Tibial artery (tissue), 4 donors: ENCODE data around the gene LGALS3BP.

Source experiments
- DNase-seq, 2 donors: peaks; one replicate each; pipeline ENCODE4 v3.0.0-alpha.2; 2019
- H3K27ac ChIP-seq, 2 donors: fragments of 200-600 bp; sonication (generic) in 1 of 2; 1 replicate in 1 of 2; 2 replicates in 1 of 2; pipeline ENCODE4 v1.5.1; 2018 to 2019; ENCODE audit warnings: mild to moderate bottlenecking in 1 of 2
- H3K27me3 ChIP-seq, 2 donors: fragments of 200-600 bp; sonication (generic) in 1 of 2; one replicate each; pipeline versions ENCODE4 v1.5.1 to v1.6.0; 2016 to 2019
- H3K36me3 ChIP-seq, 3 donors: fragments of 200-600 bp; sonication (generic) in 2 of 3; one replicate each; pipeline ENCODE4 v1.5.1; 2016 to 2019; ENCODE audit warnings: mild to moderate bottlenecking in 2 of 3
- H3K4me1 ChIP-seq, 4 donors: fragments of 200-600 bp; sonication (generic) in 2 of 4; 1 replicate in 3 of 4; 2 replicates in 1 of 4; pipeline ENCODE4 v1.5.1; 2016 to 2019
- H3K4me3 ChIP-seq, 2 donors: fragments of 200-600 bp; sonication (generic) in 1 of 2; 1 replicate in 1 of 2; 2 replicates in 1 of 2; pipeline ENCODE4 v1.5.1; 2018 to 2019; ENCODE audit warnings: mild to moderate bottlenecking in 2 of 2
- H3K9me3 ChIP-seq, 3 donors: fragments of 200-600 bp; sonication (generic) in 1 of 3; one replicate each; pipeline ENCODE4 v1.5.1; 2016 to 2019
- intact Hi-C: fragments of 100-400 bp; cut with DNase I; formaldehyde crosslinking; loops from one replicate; pipeline ENCODE4 v1.15.0; 2023; ENCODE audit warnings: low total_unique reads
- TF ChIP-seq, protein P1 (sequence below), 2 experiments: fragments of 200-600 bp in 1 of 2; fragments of 450-650 bp in 1 of 2; IDR thresholded peaks; one replicate each; pipeline ENCODE4 v1.5.1; 2017 to 2019; ENCODE audit warnings: antibody characterized with exemption in 2 of 2, mild to moderate bottlenecking in 1 of 2, moderate library complexity in 1 of 2

The LGALS3BP gene

DNA sequence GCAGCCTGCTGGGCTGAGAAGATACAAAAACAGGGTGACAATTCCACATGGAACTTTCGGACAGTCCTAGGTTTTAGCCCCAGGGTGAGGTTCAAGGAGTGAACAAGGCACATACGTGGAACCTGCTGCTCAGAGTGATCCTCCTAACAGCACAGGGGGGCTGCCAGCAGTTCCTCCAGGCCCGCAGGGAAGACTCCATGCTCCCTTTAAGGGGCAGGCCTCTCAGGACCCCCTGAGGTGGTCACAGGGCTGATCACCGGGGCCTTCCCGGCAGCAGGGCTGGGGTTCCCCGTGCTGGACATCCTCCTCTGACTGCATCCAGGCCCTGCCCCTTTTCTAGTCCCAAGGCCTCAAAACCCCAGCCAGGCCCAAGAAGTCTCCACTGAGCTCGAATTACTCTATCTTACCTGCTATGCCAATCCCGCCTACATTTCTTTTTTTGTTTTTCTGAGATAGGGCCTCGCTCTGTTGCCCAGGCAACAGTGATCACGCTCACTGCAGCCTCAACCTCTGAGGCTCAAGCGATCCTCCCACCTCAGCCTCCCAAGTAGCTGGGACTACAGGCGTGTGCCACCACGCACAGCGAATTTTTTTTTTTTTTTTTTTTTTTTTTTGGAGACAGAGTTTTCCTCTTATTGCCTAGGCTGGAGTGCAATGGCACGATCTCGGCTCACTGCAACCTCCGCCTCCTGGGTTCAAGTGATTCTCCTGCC is 19.5 kb upstream of the LGALS3BP start:
- Histone ChIP-seq H3K4me3 (no peak overlapping the region), H3K9me3 (no peaks in the 10 kb centered on the region), H3K4me1 (peaks cover 0 to 54% (median 38%) of the 10 kb centered on the region in 4 donors), H3K27me3 (no peaks in the 10 kb centered on the region), H3K36me3 (peaks cover 10 to 51% (median 35%) of the 10 kb centered on the region in 3 donors), H3K27ac (peak overlapping the region; percentile 67 to 87)
- TF ChIP-seq, protein P1, sequence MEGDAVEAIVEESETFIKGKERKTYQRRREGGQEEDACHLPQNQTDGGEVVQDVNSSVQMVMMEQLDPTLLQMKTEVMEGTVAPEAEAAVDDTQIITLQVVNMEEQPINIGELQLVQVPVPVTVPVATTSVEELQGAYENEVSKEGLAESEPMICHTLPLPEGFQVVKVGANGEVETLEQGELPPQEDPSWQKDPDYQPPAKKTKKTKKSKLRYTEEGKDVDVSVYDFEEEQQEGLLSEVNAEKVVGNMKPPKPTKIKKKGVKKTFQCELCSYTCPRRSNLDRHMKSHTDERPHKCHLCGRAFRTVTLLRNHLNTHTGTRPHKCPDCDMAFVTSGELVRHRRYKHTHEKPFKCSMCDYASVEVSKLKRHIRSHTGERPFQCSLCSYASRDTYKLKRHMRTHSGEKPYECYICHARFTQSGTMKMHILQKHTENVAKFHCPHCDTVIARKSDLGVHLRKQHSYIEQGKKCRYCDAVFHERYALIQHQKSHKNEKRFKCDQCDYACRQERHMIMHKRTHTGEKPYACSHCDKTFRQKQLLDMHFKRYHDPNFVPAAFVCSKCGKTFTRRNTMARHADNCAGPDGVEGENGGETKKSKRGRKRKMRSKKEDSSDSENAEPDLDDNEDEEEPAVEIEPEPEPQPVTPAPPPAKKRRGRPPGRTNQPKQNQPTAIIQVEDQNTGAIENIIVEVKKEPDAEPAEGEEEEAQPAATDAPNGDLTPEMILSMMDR (IDR thresholded peaks at IDR 0.05): no peak
- intact Hi-C loops: no loop called here
- peak in 1 of 2 donors; percentile 67 for DNase-seq

DNA sequence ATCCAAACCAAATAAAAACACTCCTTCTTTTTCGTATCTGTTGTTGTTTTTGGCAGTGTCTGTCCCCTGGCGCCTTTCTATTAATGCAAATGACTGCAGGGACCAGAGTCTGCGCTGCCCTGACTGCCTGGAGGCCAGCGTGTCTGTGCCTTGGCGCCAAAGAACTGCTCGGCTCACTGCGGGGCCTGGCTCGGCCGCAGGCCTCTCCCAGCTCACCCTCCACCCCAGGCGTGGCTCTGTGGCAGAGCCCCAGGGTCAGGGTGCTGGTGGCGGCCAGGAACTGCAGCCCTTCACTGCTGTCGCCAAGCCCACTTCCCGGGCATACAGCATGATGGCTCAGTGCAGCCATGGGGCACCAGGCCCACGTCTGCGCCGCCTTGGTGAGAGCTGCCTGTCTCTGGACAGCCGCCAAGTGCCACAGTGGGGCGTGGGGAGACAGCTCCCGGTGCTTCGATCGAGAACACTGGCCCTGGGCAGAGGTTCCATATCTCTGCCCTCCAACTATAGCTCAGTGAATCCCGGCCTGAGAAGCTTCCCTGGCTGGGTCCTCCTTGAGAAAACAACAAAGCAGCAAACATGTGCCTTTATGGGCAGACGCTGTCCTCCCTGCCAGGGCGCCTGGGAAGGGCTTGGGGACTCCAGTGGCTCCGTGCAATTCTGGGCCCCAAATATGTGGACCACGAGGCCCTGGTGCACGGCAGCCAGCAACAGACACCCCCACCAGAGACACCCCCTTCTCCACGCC is 18.8 kb upstream of the LGALS3BP start:
- Histone ChIP-seq H3K27ac (peak overlapping the region; percentile 67 to 87), H3K4me1 (peaks cover 0 to 51% (median 38%) of the 10 kb centered on the region in 4 donors), H3K27me3 (no peaks in the 10 kb centered on the region), H3K9me3 (no peaks in the 10 kb centered on the region), H3K4me3 (no peak overlapping the region), H3K36me3 (peaks cover 13 to 58% (median 43%) of the 10 kb centered on the region in 3 donors)
- TF ChIP-seq, protein P1 (IDR thresholded peaks at IDR 0.05): peak; percentile 14 to 30
- DNase-seq: peak; percentile 67 to 93
- intact Hi-C loops: no loop called here

DNA sequence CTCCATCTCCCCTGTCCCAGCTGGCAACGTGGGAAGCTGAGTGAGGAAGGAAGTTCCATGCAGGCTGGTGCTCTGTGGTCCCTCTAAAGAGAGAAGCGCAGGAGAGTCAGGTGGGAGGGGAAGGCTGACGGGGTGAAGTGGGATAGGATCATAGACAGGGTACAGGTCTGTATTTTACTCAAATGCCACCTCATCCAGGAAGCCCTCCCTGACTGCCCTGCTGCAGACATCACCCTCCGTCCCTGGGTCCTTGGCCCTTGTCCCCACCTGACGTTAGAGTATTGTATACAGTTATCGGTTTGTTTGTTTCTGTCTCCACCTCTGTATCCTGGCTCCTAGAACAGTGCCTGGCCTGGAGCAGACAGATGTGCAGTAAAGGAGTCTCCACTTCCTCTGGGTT is 18.2 kb upstream of the LGALS3BP start:
- peak overlapping the region; percentile 67 to 87 for H3K27ac ChIP-seq
- TF ChIP-seq, protein P1 (IDR thresholded peaks at IDR 0.05): no peak
- H3K9me3 ChIP-seq: no peaks in the 10 kb centered on the region
- H3K36me3 ChIP-seq: peaks cover 14 to 63% (median 45%) of the 10 kb centered on the region in 3 donors
- H3K4me3 ChIP-seq: no peak overlapping the region
- peak in 1 of 2 donors; percentile 19 for DNase-seq
- peaks cover 0 to 51% (median 37%) of the 10 kb centered on the region in 4 donors for H3K4me1 ChIP-seq
- intact Hi-C loops: no loop called here
- no peaks in the 10 kb centered on the region for H3K27me3 ChIP-seq

DNA sequence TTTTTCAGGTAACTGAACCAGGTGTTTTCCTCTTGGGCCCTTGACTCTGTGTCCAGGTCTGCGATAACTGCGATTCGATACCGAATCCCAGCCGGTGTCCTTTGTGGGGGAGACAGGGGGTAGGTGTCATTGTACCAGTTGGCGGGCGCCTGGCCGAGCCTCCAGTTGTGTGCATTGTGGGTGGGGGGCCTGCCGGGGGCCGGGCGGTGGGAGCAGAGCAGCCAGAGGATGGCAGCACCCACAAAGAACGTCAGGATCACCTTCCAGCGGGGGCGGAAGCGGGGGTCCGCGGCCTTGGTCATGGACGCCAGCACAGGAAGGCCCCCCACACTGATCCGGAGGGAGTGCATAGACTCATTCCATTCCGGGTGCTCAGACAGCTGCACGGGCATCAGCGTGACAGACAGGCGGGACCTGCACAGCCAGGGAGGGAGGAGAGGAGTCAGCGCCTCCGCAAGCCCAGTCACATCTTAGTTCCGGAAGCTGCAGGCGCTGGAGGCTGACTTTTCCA is 17.6 kb upstream of the LGALS3BP start:
- DNase-seq: peak; percentile 17 to 61
- peaks cover 0 to 48% (median 34%) of the 10 kb centered on the region in 4 donors for H3K4me1 ChIP-seq
- no peaks in the 10 kb centered on the region for H3K27me3 ChIP-seq
- intact Hi-C loops: no loop called here
- TF ChIP-seq, protein P1 (IDR thresholded peaks at IDR 0.05): no peak
- H3K27ac ChIP-seq: peak overlapping the region; percentile 67 to 87
- H3K36me3 ChIP-seq: peaks cover 14 to 64% (median 47%) of the 10 kb centered on the region in 3 donors
- no peaks in the 10 kb centered on the region for H3K9me3 ChIP-seq
- H3K4me3 ChIP-seq: no peak overlapping the region

DNA sequence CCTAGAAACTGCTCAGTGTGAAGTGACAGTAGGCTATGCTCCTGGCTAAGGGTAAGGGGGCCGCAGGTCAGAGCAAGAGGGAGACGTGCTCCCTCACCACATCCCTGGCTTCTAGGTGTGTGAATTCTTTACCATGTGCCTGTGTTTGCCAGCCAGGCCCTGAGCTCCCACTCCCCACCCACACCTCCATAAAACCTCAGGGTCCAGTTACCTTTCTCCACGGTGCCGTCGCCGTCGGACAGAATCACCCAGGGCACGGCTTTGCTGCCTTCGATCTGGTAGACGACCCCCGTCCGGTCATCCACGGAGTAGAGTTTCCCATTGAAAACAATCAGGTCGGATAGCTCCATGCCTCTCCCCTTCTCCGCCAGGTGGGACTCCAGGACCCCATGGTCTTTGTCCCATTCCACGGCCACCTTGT is 17.1 kb upstream of the LGALS3BP start:
- Histone ChIP-seq H3K9me3 (no peaks in the 10 kb centered on the region), H3K36me3 (peaks cover 14 to 69% (median 52%) of the 10 kb centered on the region in 3 donors), H3K4me1 (peaks cover 0 to 48% (median 34%) of the 10 kb centered on the region in 4 donors), H3K27me3 (no peaks in the 10 kb centered on the region), H3K4me3 (no peak overlapping the region), H3K27ac (no peak overlapping the region)
- DNase-seq: peak; percentile 17 to 58
- intact Hi-C loops: no loop called here
- TF ChIP-seq, protein P1 (IDR thresholded peaks at IDR 0.05): no peak
